HG03025 (cell line): ENCODE data around the gene LRRC8E.
"Not testable (repeated sequence)": the region's sequence is repeated elsewhere in the genome, so short reads cannot be mapped to it uniquely, and the experiment has no call there.

ENCODE experiments used
- ATAC-seq: cut with Tn5 transposase; IDR thresholded peaks from one replicate; pipeline ENCODE4 v1.9.1; 2021; ENCODE audit warnings: mild to moderate bottlenecking, moderate library complexity; ENCODE audit not compliant: unreplicated experiment, low FRiP score

The LRRC8E gene

DNA sequence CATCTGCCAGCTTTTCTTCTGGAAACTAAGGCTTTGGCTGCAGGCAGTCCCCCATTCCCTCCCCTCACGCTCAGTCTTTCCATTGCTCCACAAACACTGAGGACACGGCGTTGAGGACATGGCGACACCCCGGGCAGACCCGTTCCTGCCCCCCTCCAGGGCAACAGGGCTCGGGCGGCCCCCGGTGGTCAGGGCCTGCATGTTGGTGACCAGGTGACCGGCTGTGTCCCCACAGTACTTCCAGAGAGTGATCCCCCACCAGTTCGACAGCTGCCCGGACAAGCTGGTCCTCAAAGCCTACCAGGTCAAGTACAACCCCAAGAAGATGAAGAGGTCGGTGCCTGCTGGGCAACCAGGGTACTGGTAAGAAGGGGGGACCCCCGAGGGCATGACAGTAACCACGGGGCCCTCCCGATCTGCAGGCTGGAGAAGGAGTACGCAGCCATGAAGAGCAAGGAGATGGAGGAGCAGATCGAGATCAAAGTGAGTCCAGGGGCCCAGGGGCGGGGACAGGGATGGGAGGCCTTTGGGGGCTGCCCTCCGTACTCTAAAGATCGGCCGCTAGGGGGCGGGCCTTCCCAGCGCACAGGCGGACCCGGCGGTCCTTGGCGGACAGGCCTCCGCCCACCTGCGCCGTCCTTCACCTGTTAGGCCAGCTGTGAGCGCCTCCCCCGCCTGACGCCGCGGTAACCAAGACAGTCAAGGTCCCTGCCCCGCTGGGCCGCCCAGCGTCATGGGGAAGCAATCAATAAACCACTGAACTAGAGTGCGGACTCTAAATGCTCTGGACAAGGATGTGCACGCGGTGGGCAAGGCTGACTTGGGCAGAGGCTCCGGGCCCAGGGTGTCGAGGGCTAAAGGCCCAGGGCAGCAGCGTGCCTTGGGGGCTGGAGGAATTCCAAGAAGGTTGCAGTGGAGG lies 35.2 kb upstream of the LRRC8E start:
- no peak for ATAC-seq

- no peak for ATAC-seq
Measured at GRCh38 chr19:7853770-7854128, 34.6 kb upstream of the LRRC8E start.

- ATAC-seq, result no peak
Measured at GRCh38 chr19:7855426-7856108, 32.7 kb upstream of the LRRC8E start.

- no peak for ATAC-seq
Measured at GRCh38 chr19:7856109-7856591, 32.2 kb upstream of the LRRC8E start.

- ATAC-seq, result no peak
Measured at GRCh38 chr19:7856679-7857663, 31.3 kb upstream of the LRRC8E start.

DNA sequence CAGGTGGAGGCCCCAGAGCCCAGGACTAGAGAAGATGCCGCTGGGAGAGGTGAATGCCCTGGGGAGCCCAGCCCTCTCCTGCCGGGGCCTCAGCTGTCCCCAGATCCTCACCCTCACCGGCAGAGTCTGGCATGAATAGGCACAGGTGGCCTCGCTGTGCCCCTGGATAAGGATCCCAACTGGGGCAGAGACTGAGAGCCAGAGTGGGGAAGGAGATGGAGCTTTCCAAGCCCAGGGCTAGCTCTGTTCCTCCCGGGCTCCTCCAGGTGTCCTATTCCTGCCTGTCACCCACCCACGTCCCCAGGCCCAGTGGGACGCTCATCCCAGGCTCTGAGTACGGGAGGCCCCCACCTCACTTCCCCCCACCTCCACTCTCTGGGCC lies 30.6 kb upstream of the LRRC8E start:
- no peak for ATAC-seq

DNA sequence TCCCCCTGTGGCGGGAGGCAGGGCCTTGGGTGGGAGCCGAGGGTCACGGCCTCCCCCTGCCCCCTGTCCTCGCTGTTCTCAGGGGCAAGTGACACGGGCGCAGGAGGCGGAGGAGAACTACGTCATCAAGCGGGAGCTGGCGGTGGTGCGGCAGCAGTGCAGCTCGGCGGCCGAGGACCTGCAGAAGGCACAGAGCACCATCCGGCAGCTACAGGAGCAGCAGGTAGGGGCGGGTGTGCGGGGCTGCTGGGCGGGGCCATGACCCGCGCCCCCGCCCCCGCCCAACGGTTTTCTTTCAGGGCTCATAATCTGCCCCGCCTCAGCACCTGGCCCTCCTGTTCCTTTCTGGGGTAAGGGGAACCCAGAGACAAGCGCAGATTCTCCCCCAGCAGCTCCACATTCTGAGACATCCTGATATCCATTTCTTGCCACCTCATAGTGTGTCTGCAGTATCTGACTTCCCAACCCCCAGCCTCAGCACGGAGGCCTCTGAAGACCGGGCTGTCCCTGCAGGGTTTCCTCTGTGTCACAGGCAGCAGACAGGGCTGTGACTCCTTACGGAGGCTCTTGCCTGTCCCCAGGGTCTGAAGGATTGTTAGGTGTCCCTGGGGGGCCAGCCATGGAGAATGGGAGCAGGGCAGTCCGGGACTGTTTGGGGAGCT lies 30.1 kb upstream of the LRRC8E start:
- ATAC-seq, result no peak

DNA sequence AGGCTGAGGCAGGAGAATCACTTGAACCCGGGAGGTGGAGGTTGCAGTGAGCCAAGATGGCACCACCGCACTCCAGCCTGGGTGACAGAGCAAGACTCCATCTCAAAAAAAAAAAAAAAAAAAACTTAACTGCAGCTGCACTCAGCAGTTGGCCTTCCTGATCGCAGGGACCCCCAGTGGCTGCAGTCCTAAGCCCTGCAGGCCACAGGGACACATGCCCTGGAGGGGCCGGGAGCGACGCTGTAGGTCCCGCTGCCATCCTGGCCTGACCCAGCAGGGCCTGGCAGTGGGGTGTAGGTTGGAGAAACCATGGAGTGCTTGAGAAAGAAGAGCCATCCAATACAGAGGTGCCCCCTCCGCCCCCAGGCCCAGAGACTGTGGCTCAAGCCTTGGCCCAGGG lies 29.2 kb upstream of the LRRC8E start:
- not testable (repeated sequence) for ATAC-seq

DNA sequence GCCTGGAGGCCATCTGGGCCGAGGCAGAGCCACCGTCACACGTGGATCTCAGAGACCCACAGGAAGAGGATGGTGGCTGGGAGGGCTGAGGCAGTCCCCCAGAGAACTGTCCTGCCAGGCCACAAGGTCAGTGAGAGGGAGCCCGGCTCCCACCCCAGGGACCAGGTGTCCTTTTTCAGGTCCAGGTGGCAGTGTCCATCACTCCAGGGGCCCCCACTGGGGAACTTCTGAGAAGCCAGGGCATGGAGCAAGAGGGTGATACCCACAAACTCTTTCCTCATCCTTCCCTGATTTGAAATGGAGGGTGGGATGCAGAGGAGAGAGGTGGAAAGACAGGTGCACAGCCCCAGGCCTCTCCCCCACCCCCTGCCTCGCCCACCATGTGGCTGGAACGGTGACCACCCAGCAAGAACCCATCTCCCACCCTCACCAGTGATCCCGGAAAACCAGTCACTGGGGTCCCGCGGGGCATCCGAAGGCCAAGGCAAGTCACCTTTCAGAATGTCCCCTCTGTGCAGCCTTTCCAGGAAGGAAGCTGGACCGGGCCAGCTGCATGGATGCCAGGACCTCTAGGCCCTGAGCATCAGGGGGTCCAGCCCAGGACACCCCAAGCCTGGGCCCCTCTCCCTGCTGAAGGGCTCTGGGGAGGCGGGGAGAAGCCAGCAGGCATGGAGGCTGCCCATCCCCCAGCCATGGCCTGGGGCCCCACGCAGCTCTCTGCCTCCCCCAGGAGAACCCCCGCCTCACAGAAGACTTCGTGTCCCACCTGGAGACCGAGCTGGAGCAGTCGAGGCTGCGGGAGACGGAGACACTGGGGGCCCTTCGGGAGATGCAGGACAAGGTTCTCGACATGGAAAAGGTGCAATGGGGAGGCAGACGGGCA lies 28.2 kb upstream of the LRRC8E start:
- ATAC-seq, result no peak

DNA sequence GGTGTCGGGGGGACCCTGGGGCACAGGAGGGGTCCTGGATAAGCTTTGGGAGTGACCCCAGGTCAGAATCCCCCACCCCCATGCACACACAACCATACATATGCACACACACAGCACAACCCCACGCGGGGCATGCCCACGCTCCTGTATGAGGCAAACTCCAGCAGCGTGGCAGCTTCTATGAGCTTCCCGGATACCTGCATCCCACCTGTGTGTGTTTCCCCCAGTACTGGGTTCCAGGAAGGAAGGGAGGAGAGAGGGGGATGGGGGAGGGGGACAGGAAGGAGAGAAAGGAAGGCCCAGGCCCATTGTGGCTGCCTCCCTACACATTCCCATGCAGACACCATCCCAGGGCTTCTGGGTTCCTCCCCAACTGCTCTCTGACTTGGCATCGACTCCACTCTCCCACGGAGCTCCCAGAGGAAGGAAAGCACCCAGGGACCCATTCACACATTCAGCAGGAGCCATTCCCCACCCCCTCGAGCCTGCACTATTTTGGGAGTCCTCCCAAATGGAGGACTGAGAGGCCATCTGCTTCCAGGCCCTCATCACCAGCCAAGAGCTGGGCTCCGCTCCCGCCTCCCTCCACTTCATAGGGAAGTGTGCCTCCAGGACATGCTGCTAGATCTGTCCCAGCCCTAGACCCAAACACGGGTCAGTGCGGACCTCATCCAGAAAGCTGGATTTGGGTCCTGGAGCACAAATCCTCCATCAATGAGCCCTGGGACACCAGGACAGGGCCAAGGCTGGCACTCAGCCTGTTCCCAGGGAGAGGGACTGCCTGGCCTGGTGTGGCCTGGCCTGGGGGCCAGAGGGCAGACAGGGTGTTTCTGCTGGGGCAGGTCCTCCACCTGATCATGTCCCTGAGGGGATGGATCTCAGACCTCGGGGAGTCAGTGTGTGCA lies 27.3 kb upstream of the LRRC8E start:
- ATAC-seq, result no peak

GRCh38 chr19:7861619-7862412 lies 26.5 kb upstream of the LRRC8E start:
- ATAC-seq, result no peak

DNA sequence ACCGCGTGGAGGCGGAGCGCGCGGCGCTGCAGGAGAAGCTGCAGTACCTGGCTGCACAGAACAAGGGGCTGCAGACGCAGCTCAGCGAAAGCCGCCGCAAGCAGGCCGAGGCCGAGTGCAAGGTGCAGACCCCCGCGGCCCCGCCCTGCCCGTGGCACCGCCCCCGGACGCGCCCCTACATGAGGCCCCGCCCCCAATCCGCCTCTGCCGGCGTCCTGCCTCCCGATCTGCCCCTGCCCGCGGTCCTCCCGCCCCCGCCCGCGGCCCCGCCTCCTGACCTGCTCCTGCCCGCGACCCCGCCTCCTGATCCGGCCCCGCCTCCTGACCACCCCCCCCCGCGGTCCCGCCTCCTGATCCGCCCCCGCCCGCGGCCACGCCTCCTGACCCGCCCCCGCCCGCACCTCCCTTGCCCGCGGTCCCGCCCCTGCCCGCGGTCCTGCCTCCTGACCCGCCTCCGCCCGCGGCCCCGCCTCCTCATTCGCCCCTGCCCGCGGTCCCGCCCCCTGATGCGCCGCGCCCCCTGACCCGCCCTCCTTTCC lies 25.8 kb upstream of the LRRC8E start:
- ATAC-seq, result no peak

- no peak for ATAC-seq
Measured at GRCh38 chr19:7863157-7863970, 24.9 kb upstream of the LRRC8E start.

DNA sequence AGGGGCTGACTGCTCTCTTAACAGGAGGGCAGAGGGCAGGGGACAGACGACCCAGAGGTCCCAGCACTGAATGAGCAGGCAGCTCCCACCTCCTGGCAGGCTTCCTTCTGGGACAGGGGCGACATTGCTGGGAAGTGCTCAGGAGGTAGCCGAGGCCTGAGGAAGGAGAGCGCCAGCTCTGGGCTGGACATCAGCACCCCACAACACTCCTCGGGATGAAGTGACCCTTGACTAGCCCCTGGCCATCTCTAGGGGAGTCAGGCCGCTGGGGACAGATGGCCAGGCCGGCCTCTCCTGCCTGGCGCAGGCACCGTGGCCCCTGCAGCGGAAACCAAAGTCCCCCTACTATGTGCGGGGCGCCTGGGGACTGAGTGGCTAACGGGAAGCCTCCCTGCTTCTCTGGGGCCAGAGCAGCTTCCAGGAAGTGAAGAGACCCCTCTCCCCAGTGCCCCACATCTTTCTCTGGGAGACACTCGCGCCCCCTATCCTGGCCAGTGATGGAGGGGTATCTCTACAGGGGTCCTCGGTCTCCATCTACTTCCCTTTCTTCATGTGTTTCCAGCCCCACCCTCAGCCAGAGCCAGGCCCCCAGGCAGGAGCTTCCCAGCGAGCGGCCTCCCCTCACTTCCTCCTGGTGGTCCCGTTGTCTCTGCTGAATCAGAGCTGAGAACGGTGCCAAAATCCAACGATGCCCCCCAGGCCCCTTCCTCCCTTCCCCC lies 24.2 kb upstream of the LRRC8E start:
- ATAC-seq, result no peak

DNA sequence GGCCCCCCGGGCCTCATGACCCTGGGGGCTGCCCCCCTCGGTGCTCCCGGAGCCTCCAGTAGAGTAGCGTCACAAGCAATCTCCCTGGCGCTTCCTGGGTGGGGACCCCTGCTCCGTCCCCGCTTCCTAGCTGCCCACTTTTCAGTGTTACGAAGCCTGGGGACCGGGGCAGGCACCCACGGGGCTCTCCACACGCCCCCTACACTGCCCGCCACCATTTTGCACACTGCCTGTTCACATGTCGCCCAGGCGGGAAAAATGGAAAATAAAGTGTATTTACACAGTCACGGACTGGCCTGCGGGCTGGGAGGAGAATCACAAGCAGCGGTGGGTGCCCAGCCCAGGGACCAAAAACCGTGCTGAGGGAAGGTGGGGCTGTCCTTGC lies 23.6 kb upstream of the LRRC8E start:
- ATAC-seq, result no peak
